Measurements from ENCODE around the gene BCKDK. TPM values are rescaled to one million over a fixed set of nuclear protein-coding genes. Genes with fewer than 3 reads are reported as not detected.

Gene BCKDK
- total RNA-seq, 3 donors from 2014 or later (not counting 1 experiment from before 2014, with no cell fraction given), result 9.9 to 16.3 (median 12.1) TPM

- DNase-seq (no peak), ATAC-seq (no peak)
- no peaks in the 10 kb centered on the region for H3K9me3 Mint-ChIP-seq
- peak overlapping the region in 1 of 2 donors; percentile 48 for H3K27ac Mint-ChIP-seq
- WGBS (ENCODE audit: insufficient coverage), result 95% methylated on average over 13 of the region's 13 CpGs
- Histone ChIP-seq H3K27ac (ENCODE audit: low read length) (no peak overlapping the region), H3K9me3 (ENCODE audit: control insufficient read depth, insufficient read depth, low read length) (no peaks in the 10 kb centered on the region), H3K27me3 (ENCODE audit: control insufficient read depth, insufficient read depth, low read length) (no peaks in the 10 kb centered on the region), H3K4me3 (ENCODE audit: low read length) (no peak overlapping the region), H3K36me3 (ENCODE audit: control insufficient read depth, insufficient read depth, low read length) (peaks cover 86% of the 10 kb centered on the region), H3K4me1 (ENCODE audit: control insufficient read depth, insufficient read depth, low read length) (peaks cover 34% of the 10 kb centered on the region)
- peaks cover 7% of the 10 kb centered on the region for H3K36me3 Mint-ChIP-seq
- TF ChIP-seq, protein P1, sequence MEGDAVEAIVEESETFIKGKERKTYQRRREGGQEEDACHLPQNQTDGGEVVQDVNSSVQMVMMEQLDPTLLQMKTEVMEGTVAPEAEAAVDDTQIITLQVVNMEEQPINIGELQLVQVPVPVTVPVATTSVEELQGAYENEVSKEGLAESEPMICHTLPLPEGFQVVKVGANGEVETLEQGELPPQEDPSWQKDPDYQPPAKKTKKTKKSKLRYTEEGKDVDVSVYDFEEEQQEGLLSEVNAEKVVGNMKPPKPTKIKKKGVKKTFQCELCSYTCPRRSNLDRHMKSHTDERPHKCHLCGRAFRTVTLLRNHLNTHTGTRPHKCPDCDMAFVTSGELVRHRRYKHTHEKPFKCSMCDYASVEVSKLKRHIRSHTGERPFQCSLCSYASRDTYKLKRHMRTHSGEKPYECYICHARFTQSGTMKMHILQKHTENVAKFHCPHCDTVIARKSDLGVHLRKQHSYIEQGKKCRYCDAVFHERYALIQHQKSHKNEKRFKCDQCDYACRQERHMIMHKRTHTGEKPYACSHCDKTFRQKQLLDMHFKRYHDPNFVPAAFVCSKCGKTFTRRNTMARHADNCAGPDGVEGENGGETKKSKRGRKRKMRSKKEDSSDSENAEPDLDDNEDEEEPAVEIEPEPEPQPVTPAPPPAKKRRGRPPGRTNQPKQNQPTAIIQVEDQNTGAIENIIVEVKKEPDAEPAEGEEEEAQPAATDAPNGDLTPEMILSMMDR (IDR thresholded peaks at IDR 0.05), result no peak
- H3K4me3 Mint-ChIP-seq, result no peak overlapping the region
- no peaks in the 10 kb centered on the region for H3K27me3 Mint-ChIP-seq (ENCODE audit: low read depth in 2 of 2)
- intact Hi-C loops (cut with micrococcal nuclease), result no loop called here
- H3K4me1 Mint-ChIP-seq, result peaks cover 30 to 58% of the 10 kb centered on the region in 2 donors
Measured at GRCh38 chr16:31080756-31081419, 27.3 kb upstream of the BCKDK start.

DNA sequence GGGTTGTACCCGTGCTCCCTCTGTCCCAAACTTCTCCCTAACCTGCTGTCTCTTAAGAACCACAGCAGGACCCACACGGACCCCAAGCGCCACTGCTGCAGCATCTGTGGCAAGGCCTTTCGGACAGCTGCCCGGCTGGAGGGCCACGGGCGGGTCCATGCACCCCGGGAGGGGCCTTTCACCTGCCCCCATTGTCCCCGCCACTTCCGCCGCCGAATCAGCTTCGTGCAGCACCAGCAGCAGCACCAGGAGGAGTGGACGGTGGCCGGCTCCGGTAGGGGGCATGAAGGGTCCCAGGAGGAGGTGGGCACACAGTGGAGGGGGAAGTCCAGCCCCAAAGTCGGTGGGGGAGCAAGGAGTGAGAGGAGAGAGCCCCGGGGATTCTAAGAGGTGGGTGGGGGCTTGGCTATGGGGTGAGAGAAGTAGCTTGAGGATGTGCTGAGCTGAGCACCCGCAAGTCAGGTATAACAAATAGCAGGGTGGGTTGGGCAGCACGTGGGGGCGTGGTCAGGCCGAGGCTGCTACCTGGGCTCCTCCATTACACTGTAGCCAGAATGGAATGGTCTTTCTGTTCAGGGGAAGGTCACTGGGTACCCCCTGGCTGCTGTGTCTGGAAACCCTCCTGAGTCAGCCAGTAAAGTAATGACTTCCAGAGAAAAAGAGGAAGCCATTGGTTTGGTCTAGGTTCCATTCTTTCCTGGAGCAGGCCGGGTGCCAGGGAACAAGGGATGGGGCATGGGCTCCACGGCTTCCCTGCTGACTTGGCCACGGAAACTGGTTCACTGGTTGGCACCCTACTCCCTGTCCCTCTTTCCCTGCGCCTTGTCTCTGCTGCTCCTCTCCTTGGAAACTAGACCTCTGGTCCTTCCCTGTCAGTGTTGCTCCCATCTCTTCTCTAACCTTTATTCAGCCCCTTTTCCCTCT is 26.5 kb upstream of the BCKDK start:
- TF ChIP-seq, protein P1 (IDR thresholded peaks at IDR 0.05), result no peak
- intact Hi-C loops (cut with micrococcal nuclease), result no loop called here
- H3K36me3 Mint-ChIP-seq, result peaks cover 7% of the 10 kb centered on the region
- Histone ChIP-seq H3K4me3 (ENCODE audit: low read length) (no peak overlapping the region), H3K36me3 (ENCODE audit: control insufficient read depth, insufficient read depth, low read length) (peaks cover 80% of the 10 kb centered on the region), H3K9me3 (ENCODE audit: control insufficient read depth, insufficient read depth, low read length) (no peaks in the 10 kb centered on the region), H3K27ac (ENCODE audit: low read length) (no peak overlapping the region), H3K27me3 (ENCODE audit: control insufficient read depth, insufficient read depth, low read length) (no peaks in the 10 kb centered on the region), H3K4me1 (ENCODE audit: control insufficient read depth, insufficient read depth, low read length) (peaks cover 34% of the 10 kb centered on the region)
- H3K9me3 Mint-ChIP-seq, result no peaks in the 10 kb centered on the region
- H3K27ac Mint-ChIP-seq, result peak overlapping the region; percentile 43 to 89
- no peaks in the 10 kb centered on the region for H3K27me3 Mint-ChIP-seq (ENCODE audit: low read depth in 2 of 2)
- H3K4me3 Mint-ChIP-seq, result no peak overlapping the region
- H3K4me1 Mint-ChIP-seq, result peaks cover 30 to 57% of the 10 kb centered on the region in 2 donors
- ATAC-seq, result no peak
- 94% methylated on average over 26 of the region's 26 CpGs for WGBS (ENCODE audit: insufficient coverage)
- no peak for DNase-seq

- H3K36me3 Mint-ChIP-seq, result peaks cover 7% of the 10 kb centered on the region
- 94% methylated on average over 14 of the region's 14 CpGs for WGBS (ENCODE audit: insufficient coverage)
- H3K9me3 Mint-ChIP-seq, result no peaks in the 10 kb centered on the region
- H3K27me3 Mint-ChIP-seq (ENCODE audit: low read depth in 2 of 2), result no peaks in the 10 kb centered on the region
- H3K27ac Mint-ChIP-seq, result peak overlapping the region; percentile 43 to 89
- H3K4me3 ChIP-seq (ENCODE audit: low read length), result no peak overlapping the region
- TF ChIP-seq, protein P1 (IDR thresholded peaks at IDR 0.05), result no peak
- no peak overlapping the region for H3K27ac ChIP-seq (ENCODE audit: low read length)
- H3K36me3 ChIP-seq (ENCODE audit: control insufficient read depth, insufficient read depth, low read length), result peaks cover 76% of the 10 kb centered on the region
- ATAC-seq (no peak), DNase-seq (no peak)
- intact Hi-C loops (cut with micrococcal nuclease), result no loop called here
- H3K4me3 Mint-ChIP-seq, result no peak overlapping the region
- H3K4me1 Mint-ChIP-seq, result peaks cover 30 to 57% of the 10 kb centered on the region in 2 donors
- no peaks in the 10 kb centered on the region for H3K27me3 ChIP-seq (ENCODE audit: control insufficient read depth, insufficient read depth, low read length)
- peaks cover 34% of the 10 kb centered on the region for H3K4me1 ChIP-seq (ENCODE audit: control insufficient read depth, insufficient read depth, low read length)
- no peaks in the 10 kb centered on the region for H3K9me3 ChIP-seq (ENCODE audit: control insufficient read depth, insufficient read depth, low read length)
Measured at GRCh38 chr16:31082368-31083045, 25.7 kb upstream of the BCKDK start.

Measured in natural killer cell (primary cell).